OCI-LY7 (cell line): ENCODE data around the gene TSPYL1.

Experiments
- EZH2phosphoT487 ChIP-seq: fragments of 200-600 bp; sonication (generic); IDR thresholded peaks from 2 replicates; pipeline ENCODE4 v1.6.1; 2018; ENCODE audit warnings: low read depth, borderline replicate concordance, mild to moderate bottlenecking, mixed run types, antibody characterized with exemption, low read length, moderate library complexity, mixed read lengths
- TF ChIP-seq, protein P1 (sequence below): fragments of 200-600 bp; sonication (generic); conservative IDR thresholded peaks from 2 replicates; pipeline ENCODE4 v1.5.1; 2014; ENCODE audit warnings: mild to moderate bottlenecking, antibody characterized with exemption, low read length, moderate library complexity, mixed read lengths

DNA sequence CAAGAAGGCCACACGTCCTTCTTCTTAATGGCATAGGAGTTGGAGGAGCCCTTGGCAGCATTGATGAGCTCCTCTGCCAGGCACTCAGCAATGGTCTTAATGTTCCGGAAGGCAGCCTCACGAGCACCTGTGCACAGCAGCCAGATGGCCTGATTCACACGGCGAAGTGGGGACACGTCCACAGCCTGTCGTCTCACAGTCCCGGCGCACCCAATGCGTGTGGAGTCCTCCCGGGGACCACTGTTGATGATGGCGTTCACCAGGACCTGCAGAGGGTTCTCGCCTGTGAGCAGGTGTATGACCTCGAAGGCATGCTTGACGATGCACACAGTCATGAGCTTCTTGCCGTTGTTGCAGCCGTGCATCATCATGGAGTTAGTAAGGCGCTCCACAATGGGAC is 21.2 kb downstream of the TSPYL1 start:
- TF ChIP-seq, protein P1, sequence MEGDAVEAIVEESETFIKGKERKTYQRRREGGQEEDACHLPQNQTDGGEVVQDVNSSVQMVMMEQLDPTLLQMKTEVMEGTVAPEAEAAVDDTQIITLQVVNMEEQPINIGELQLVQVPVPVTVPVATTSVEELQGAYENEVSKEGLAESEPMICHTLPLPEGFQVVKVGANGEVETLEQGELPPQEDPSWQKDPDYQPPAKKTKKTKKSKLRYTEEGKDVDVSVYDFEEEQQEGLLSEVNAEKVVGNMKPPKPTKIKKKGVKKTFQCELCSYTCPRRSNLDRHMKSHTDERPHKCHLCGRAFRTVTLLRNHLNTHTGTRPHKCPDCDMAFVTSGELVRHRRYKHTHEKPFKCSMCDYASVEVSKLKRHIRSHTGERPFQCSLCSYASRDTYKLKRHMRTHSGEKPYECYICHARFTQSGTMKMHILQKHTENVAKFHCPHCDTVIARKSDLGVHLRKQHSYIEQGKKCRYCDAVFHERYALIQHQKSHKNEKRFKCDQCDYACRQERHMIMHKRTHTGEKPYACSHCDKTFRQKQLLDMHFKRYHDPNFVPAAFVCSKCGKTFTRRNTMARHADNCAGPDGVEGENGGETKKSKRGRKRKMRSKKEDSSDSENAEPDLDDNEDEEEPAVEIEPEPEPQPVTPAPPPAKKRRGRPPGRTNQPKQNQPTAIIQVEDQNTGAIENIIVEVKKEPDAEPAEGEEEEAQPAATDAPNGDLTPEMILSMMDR, result no peak
- TF ChIP-seq EZH2phosphoT487, result no peak
